ENCODE measurements around the gene SALL2.
A peak's percentile ranks its signal among the peaks of the same experiment; 100 is the strongest.

The SALL2 gene

DNA sequence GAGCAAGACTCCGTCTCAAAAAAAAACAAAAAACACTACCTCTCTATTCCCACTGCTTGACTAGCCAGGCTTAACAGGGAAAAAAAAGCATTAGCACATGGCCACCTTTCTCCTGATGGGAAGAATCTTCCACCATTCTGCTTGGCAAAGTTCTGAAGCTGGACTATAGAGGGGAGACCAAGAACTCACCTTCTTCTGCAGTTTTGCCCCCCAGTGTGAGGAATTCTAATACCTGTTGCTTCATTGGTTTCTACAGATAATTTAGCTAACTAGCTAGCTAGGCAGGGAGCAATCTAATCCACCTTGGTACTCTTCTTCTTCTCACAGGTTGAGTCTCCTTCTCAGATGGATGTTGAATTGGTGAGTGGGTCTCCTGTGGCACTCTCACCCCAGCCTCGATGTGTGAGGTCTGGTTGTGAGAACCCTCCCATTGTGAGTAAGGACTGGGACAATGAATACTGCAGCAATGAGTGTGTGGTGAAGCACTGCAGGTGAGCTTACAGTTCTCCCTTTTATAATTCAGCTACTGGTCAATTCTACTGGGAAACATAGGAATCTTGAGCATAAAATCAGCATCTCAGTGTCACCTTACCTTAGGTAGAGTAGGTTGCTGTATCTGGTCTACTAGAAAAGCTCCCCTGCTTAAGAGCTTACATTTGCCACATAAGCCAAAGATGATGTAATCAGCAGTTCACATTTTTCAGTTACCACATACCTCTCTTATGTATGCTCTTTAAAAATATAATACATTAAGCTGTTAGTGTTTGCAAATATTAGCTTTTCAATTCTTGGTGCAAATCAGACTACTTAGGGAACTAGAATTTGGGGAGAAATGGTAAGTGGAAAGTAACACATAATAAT, 31.0 kb downstream of the SALL2 start:
- DNase-seq (ENCODE audit: low read depth, low spot score) = no peak

DNA sequence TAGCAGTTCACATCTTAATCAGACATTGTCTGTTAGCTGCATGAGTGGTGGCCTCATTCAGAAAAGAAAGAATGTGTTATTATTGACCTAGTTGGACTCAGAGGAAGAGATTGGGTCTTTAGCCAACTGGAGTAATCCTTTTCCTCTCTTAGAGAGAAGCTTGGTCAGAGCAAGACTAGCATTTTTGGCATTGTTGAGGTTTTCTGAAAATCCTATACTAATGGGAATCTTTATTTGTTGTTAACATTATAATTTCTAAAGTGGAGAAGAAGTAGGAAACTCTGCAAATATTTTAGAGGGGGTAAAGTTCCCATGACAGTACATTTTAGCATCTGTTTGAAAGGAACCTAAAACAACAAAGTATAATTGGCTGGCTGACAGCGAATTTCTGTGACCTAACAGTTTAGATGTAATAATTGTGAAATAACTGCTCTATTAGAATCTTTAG, 39.5 kb downstream of the SALL2 start:
- no peak for DNase-seq (ENCODE audit: low read depth, low spot score)

DNA sequence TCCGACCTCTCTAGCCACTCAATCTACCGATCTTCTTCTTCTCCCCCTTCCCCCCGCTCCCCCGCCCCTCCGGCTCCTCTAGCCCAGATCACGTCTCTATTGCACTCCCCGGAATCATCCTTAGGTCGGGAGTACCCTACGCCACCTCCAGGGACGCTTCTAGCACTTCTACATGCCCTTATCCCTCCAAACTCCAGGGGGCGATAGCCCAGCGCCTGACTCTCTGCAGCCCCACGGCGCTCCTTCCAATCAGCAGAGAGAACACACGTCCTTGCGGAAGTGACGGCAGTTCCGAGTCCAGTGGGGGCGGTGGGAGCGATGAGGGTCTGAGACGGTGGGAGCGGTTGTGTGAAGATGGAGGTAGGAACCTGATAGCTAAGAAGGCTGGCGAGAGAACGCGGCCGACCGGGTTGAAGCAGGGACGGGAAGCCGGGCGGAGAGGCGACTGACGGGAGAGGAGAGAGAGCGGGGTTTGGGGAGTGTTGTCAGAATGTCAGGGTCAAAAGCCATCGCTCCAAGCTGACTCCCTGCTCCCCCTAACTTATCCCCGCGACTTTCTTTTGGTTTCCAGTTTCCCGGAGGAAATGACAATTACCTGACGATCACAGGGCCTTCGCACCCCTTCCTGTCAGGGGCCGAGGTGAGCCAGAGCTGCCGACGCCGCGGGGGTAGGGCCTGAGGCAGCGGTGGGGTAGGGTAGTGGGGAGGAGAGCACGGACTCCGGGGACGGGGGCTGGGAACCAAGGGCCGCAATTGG, 49.0 kb downstream of the SALL2 start, which contains the start of the genes RAB2B and TOX4:
Gene RAB2B, minus strand, starts transcription at position 35 of the 757 bp plus-strand sequence. CDS start 87 bp downstream, outside the sequence.
Gene TOX4, plus strand, starts transcription at position 271 of the 757 bp plus-strand sequence. Its CDS starts 84 bp downstream, at position 355.
- peak; percentile 95 for DNase-seq (ENCODE audit: low read depth, low spot score)

- no peak for DNase-seq (ENCODE audit: low read depth, low spot score)
Observed at GRCh38 chr14:21476523-21476924, 49.6 kb downstream of the SALL2 start.

DNA sequence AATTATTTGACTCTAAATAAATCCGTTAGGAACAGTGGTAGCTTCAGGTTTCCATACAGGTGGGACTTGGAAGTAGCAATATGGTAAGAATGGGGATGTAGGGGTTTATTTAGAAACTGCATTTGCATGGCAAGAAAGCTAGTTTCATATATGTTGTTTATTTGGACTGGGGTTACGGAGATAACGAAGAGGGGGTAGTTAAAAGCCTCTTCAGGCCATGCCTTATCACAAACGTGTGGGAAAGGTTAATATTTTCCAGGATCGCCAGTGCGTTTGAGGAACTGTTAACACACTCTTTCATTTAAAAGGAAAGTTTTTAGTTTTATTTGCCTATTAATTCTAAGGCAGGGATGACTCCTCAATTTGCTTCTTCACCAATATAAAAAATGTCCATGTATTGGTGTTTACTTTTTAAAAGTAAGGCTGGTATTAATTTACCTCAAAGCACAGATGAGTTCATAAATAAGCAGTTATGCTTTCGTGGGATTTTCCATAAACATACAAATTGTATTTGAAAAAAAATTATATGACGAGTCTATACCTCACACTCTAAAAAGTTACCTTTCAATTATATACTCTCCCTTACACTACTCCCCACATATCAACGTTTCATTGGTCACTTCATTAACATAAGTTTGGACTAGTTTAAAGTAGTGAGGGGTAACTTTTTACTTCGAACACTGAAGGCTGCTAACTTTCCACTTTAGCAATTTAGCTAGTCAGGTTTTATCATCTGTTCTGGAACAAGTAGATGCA, 50.2 kb downstream of the SALL2 start:
- no peak for DNase-seq (ENCODE audit: low read depth, low spot score)
